Activated CD4-positive, alpha-beta T cell treated with anti-CD3 and anti-CD28 coated beads, Interleukin-2, amount 50 U/mL, for 48 hours (primary cell): ENCODE measurements around the gene EMID1.

Experiments used
- DNase-seq, 2 experiments: peaks; one replicate each; pipeline ENCODE4 v3.0.0-alpha.2; 2020

EMID1 gene

DNA sequence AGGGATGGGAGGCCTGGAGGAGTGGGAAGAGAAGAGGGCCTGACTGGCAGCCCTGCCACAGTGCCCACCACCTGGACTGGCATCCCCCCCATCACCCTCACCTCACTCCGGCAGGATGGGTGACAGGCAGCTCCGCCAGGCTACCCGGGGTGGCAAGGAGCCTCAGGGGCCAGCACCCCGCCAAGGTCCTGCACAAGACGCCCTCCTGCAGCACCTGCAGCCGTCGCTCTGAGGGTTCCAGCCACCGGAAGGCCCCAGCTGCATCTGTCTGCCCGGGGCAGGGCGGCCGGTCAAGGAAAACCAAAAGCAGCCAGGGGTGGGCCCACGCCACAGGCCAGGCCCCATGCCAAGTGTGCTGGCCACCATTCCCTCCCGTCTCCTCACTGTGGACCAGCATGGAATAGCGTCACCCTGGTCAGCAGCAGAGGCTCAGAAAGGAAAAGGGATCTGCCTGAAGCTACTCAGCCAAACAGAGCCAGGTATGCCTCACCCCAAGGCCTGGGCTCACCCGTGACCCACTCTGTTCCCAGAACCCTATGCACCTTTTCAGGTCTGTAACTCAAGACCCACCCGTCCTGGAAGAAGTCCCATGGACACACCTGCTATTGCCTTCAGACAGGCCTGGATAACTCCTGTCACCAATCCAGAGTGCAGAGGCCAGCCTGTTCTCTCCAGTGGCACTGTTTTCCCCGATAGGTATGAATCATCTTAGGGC is 55.1 kb downstream of the EMID1 start:
- DNase-seq = no peak

DNA sequence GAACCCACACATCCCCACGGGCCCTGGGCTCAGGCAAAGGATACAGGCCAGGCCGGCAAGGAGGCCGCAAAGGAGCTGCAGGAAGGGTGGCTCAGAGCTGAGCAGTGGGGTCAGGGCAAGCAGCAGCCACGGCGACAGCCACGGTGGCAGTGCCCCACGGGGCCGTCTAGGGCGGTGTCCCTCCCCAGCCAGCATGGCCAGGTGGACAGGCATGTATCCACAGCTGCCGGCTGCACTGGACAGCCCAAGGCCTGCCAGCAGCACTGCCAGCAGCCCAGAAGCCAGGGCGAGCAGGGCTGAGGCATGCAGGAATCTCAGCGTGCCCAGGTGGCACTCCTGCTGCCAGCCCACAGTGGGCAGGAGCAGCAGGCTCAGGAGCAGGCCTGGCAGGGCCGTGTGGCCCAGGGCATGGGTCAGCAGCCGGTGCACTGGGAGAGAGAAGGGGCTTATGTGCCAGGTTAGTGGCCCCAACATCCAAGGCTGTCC is 58.1 kb downstream of the EMID1 start:
- no peak for DNase-seq

DNA sequence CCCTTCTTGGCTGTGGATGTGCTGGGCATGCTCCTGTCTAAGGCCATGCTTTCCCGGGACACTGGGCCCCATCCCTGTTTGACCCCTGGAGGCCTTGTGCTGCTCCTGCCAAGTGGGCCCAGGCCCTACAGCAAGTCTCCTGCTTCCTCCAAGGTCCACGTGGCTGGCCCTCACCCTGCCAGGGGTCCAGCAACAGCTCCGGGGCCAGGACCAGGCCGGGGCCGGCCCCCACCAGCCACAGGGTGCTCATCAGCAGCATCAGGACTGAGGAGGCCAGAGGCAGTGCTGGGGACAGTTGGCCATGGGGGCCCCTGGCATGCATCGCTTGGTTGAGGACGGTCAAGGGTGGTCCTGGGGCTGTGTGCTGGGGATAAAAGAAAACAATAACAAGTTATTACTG is 59.6 kb downstream of the EMID1 start:
- DNase-seq = no peak

DNA sequence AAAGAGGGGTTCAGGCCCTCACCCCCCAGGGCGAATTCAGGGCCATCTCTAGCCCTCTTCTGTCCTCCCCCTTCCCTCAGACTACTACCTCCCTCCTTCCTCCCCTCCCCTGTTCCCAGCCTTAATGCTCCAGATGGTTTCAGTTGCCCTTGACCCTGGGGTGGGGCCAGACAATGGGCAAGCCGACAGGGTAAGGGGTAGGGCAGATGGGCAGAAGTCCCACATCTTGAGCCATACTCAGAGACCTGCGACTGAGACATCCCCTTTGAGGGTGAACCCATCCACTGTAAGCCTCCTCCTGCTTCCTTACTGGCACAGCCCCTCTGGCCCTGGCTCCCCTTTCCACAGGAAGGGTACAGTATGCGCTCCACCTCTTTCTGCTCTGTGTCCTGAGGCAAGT is 60.2 kb downstream of the EMID1 start:
- no peak for DNase-seq

DNA sequence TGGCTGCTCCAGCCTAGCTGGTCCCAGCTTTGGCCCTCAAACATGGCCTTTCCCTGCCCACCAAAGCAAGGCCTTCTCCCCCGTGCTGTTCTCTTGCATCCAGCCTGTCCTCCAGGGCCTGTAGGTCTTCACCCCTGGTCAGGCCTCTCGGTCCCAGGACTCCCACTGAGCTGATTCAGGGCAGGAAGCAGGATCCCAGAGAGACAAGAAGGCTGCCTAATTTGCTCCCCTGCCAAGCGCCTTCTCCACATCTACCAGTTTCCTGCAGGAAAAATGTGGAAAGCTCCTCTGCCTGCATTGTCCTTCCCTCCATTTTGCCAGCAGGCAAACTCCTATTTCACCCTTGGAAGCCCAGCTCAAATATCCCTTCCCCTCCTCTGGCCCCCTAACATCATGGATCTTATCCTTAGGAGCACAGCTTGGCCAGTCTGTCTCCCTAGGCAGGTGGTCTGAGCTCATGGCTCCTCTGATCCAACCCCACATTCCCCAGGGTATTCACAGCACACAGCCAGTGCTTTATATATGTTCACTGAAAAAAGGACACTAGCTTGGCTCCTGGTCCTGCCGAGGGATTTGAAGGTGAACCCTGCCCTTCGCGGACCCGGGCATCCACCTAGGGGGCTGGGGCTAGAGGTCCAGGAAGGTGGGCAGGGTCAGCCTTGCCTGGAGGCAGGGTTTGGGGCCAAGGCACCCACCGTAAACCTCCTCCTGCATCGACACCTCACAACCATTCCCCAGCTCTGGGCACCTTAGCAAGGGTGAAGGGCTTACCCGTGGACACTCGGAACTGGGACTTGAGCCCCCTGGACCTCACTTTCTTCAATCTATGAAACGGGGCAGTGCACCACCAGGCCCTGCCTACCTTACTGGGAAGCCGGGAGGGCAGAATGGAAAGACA is 61.1 kb downstream of the EMID1 start:
- DNase-seq = peak; percentile 9 to 18

DNA sequence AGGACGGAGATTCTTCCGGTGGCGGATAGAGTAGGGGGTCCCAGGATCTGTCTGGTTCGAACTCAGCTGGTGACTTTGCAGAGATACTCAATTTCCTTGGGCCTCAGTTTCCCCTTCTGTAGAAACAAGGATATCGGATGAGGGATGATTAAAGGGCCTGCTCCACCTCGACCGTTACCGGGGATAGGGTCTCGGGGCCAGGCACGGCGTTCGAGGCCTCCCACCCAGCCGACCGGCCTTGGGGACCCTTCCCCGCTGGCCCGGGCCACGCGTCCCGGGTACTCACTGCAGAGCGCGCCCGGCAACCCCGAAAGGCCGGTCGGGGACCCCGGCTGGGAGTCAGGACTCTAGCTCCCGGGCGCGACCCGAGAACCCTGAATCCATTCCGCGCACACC is 61.8 kb downstream of the EMID1 start:
- no peak for DNase-seq

DNA sequence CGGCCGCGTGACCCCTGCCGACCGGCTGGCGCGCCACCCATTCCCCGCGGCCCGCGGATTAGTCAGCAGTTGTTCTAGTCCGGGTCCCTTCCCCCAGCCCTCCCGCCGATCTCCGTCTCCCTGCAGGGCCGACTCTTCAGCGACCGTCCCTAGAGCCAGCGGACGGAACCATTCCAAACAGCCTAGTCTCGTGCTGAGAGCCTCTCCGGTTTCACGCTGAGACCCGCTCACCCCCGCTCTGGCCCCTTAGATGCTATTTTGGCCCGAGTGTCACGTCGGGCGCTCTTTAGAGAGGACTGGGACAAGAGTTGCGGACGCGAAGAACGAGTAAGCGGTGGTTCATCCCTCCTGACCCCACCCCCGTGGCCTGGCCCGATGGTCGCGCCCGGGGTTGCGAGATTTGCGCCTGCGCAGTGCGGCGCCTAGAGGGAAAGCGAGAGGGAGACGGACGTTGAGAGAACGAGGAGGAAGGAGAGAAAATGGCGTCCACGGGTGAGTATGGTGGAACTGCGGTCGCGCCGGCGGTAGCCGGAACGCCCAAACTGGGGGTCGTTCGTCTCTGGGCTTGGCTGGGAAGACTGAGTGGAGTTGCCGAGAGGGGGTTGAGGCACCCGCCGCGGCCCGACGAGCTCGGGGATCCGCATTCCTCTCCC is 62.3 kb downstream of the EMID1 start, which contains the start of the genes EWSR1 and RHBDD3:
TSS of gene EWSR1 (plus strand) at position 411 of the 653 bp plus-strand sequence. CDS start at position 480, 69 bp downstream.
TSS of gene RHBDD3 (minus strand) at position 124 of the 653 bp plus-strand sequence. CDS start 2,355 bp downstream, outside the sequence.
- peak; percentile 95 to 96 for DNase-seq

DNA sequence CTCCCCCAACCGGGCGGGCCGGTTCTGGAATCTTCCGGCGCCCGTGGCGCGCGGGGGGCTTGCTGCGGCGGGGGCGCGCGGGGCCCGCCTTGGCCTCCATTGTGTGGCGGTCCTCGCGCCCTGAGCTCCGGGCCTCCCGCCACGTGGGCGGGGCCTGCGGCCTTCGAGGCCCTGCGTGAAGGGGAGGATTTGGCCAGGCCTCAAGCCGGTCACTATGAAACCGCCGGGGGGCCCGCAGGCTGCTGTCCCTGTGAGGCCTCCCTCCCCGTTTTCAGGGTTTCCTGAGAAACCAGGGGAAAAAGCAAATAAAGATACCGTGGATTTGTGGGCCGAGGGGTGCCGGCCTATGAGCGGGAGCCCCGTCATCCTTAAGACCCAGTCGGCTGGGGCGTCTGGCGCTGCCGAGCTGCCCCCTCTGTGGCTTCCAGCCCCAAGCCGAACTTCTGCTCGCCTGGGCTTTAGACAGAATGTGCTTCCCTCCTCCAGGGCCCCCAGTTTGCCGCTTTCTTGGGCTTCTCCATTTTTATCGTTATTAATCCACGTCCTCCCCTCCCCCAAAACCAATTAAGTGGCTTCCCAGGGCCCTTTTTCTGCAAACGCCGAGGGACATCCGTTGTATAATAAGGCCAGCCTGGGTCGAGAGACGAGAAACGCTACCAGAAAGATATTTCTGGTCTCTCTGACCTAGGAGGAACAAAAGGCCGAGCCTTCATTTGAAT is 63.0 kb downstream of the EMID1 start:
- DNase-seq = peak; percentile 35 to 41

DNA sequence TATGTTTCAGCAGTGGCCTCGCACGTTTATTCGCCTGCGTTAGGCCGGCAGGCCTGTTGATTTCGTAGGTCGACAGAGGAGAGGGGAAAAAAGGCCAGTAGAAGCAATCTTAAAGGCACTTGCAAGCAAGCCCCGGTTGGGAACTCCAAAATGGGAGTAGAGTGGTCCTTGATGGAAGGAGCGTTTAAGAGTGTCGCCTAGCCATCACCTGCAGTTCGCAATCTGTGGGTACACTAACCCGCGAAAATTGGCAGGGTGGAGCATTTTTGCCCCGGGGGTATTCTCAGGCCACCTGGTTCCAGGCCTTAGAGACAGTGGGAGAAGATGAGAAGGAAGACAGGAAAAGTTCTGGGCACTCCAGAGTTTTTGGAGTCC is 63.5 kb downstream of the EMID1 start:
- DNase-seq = no peak

DNA sequence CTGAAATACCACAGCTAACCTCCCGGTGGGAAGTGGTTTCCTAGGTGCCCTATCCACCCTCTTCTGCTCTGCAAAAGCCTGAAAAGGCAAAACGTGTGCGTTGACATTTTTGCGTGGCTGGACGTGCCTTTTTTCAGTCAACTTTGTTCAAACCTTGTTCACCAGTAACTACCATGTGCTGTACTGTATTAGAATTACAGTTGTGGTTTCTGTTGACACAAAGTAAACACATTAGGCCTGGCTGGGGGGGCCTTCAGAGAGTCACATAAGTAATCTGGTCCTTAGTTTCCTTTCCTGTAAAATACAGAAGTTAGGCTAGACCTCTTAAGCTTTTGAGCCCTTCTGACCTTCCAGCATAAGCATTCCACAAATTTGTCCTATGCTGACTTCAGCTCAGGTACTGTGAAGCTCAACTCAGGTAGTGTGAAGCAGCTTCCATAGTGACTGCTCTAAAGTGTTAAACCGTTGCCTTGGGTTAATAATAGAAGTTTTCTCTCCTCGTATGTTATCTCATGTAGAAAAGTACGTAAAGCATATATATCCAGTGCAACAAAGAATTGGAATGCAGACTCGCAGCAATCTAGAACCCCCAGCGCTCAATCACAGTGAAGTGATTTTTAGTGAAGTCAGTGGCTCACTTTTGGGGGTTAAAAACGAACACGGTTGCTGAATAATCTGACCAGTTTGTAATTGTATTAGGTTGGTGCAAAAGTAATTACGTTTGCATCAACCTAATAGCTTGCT is 64.2 kb downstream of the EMID1 start:
- DNase-seq = peak; percentile 14 to 17

DNA sequence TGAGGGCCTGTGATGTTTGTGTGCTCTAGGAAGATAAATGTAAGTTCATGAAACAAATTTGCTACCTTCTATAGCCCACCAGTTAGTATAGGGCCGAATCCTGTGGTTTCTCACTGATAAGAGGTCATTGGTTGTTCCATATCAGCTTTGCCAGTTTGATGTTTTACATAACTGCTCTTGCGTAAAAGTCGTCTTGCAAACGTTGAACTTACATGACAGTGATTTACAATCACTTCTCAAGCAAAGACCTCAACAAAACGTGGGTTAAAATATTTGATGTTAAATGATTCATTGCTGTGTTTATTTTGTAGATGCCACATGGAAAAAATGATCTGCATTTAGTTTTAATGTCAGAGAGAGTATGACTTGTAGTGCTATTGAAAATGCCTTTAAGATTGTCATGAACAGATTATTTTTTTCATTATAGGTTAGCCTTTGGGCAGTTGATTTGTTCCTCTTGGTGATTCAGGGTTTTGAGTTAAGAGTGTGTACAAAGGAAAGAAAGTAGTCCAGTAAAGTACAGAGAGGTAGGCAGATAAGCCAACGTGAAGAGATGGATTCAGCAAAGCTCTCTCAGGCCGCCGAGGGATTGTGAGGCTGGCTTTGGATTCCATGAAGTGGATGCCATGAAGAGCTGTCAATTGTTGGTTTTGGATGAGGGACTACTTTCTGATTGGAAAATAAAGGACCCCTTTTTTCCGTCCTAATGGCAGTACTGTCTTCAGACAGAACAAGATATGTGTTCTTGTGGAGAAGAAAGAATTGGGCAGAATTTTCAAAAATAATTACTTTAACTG is 65.0 kb downstream of the EMID1 start:
- DNase-seq = no peak

DNA sequence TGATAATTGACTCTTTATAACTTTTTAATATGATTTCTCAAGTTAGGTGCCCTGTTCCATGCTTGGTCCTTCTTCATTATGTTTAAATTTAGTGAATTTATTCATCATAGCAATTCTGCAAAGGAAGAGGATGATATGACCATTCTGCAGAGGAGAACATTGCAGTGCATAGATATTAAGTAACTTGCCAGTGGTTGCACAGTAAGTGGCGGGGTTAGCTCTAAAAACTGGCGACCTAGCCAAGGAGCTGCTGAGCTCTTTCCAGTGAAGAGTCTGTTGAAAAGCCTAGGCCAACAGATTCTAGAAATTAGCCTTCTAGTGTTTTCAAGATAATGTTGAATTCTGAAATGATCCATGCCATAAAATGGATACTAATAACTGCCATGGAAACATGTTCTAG is 66.9 kb downstream of the EMID1 start:
- no peak for DNase-seq

DNA sequence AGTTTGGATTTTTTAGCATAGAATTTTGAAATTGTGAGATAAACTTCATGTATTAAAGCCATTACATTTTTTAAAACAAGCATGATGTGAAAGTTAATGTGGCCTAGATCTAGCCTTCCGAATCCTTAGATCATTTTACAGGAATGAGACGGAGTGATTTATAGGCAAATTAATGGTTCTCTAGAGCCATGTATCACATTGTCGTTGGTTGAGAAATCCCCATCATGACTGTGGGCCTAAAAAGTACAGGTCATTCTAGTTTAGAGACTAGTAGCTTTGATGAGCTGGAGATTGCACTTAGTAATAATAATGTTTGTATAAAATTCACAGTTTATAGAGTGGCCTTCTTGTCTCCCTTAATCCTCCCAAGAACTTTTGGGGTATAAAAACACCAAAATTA is 69.5 kb downstream of the EMID1 start:
- DNase-seq = no peak

DNA sequence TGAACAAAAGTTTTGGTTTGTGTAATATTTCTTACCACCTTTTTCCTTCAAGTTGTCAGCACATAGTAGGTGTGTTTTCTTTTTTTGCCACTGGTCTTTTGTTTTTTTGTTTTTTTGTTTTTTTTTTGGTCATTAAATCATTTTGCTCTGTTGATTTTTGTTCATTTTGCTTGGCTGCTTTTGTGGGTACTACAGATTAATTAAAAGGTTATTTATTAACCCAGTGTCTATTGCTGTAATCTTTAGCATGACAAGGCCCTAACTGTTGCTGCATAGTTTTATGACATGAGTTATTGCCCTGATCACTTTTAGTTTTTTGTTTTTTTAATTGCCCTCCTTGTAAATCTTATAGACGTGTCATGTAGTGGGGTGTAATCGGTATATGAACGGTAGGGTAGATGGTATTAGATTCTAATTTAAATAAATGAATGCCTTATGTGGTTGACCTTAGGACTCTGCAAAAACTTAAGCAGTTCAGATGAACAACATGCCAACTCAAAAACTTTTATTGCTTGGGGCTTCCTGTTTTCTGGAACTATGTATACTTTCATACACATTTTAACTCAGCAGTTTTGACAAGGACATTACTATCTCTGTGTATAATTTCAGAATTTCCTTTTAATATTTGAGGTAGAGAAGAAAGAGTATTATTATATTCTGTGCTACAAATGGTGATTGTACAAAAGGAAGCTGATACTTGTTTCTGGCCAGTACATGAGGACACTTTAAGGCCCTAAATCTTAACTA is 70.3 kb downstream of the EMID1 start:
- no peak for DNase-seq

DNA sequence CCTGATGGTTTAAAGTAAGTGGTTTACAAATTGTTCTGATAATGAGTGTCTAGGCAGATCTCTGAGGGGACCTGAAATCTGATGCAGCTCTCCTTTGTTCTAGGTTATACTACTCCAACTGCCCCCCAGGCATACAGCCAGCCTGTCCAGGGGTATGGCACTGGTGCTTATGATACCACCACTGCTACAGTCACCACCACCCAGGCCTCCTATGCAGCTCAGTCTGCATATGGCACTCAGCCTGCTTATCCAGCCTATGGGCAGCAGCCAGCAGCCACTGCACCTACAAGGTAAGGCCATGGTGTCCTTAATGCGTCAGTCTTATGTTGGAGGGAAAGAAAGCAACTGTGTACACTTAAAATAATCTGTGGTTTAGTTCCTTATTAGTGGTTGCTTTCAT is 72.2 kb downstream of the EMID1 start:
- no peak for DNase-seq

DNA sequence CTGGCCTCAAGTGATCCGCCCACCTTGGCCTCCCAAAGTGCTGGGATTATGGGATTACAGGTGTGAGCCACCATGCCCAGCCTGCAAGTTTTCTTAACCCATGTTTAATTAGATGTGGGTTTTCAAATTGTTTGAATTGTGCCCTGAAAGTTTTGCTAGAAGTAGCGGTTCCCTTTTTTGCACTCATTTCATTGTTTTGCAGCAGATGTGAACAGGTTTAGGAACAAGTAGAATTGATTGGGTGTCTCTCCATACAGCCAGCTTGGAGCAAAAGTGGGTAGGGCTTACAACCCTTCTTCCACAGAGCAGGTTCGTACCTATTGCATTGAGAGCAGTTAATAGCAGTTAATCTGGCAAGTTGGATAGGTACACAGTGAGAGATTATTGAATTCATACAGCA is 78.5 kb downstream of the EMID1 start:
- DNase-seq = no peak

DNA sequence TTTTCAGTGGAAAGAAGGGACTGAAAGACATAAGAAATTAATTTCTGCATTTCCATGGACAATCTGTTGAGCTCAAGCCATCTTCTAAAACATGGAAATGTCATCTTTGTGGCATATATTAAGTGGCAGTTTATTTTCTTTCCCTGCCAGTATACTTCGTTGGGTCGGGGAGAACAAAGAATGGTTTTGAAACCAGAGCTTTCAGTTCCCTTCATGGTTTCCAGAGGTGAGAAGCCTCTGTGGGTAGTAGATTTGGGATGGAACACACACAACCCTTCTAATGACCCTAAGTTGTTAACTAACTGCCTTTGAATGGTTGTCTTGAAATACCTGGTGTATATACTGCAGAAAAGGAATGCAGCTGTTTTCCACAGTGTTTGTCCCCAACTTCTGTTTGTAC is 83.1 kb downstream of the EMID1 start:
- no peak for DNase-seq

DNA sequence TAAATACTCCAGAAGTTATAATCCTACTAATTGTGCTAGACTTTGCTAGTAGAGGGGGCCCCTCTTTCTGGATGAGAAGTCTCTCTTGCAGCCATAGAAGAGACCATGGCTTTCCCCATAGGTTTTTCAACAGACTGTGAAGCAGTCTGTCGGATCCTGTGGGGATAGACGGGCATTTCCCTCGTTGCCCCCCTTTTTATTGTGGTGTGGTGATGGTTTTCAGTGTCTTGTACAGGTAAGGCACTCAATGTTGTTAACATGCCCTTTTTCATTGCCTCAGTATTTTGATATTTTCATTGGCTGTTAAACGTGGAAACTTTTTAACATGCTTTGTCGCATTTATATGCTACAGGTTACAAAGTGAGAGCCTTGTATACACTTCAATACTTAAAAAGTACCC is 84.4 kb downstream of the EMID1 start:
- no peak for DNase-seq

DNA sequence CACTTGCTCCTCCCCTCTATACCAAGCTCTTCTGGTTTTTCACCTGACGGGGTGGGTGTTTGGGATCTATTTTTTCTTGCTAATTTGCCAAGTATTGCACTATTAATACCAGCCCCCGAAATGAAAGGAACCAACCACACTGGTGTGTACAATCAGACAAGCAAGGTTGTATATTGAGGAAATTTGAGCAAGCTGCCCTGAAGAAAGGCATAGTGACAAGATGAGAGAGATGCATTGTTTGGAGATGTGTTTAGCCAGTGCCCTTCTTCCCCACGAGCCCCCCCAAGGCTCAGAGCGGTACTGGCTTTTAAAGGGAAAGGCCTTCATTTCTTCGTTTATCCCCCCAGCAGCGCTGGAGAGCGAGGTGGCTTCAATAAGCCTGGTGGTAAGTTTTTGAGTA is 85.5 kb downstream of the EMID1 start:
- DNase-seq = no peak

DNA sequence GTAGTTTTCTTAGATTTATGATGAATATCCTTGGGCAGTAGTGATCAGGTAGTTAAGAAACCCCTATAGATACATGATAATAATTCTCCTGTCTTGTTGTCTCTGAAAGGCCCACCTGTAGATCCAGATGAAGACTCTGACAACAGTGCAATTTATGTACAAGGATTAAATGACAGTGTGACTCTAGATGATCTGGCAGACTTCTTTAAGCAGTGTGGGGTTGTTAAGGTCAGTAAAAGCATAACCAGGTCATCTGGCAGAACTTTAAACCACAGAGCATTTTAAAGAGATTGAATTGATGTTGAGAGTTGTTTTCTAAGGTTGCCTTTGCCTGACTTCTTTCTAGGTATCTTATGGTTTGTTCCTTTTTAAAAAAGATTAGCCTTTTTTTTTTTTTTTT is 86.7 kb downstream of the EMID1 start:
- no peak for DNase-seq
